RWPE2 (cell line): Measurements from ENCODE around the gene C17orf67.
A peak's percentile ranks its signal among the peaks of the same experiment; 100 is the strongest.

ENCODE experiments used
- ATAC-seq: fragments of 200-7000 bp; cut with Tn5 transposase; 3 replicates; pipeline ENCODE4 v1.9.1; 2021; ENCODE audit warnings: low read depth
- DNase-seq: peaks from one replicate; pipeline ENCODE4 v3.0.0-alpha.2; 2020; ENCODE audit warnings: low spot score
- H3K27ac ChIP-seq: fragments of 450-650 bp; 2 replicates; pipeline ENCODE4 v1.5.1; 2017; ENCODE audit warnings: mild to moderate bottlenecking; ENCODE audit not compliant: poor library complexity, severe bottlenecking
- H3K27me3 ChIP-seq: fragments of 250-450 bp; sonication (Bioruptor Pico); 2 replicates; pipeline ENCODE4 v1.5.1; 2021; ENCODE audit warnings: mild to moderate bottlenecking, moderate library complexity; ENCODE audit not compliant: insufficient read depth, poor library complexity, severe bottlenecking
- H3K36me3 ChIP-seq: fragments of 250-450 bp; sonication (Bioruptor Pico); 2 replicates; pipeline ENCODE4 v1.5.1; 2020; ENCODE audit warnings: low read depth, mild to moderate bottlenecking, moderate library complexity
- H3K4me1 ChIP-seq: fragments of 250-450 bp; sonication (Bioruptor Pico); 2 replicates; pipeline ENCODE4 v1.5.1; 2021; ENCODE audit warnings: mild to moderate bottlenecking, moderate library complexity; ENCODE audit not compliant: insufficient read depth, poor library complexity, severe bottlenecking
- H3K4me3 ChIP-seq: fragments of 250-450 bp; sonication (Bioruptor Pico); 2 replicates; pipeline ENCODE4 v1.5.1; 2021; ENCODE audit warnings: mild to moderate bottlenecking, moderate library complexity; ENCODE audit not compliant: severe bottlenecking
- H3K9me3 ChIP-seq: fragments of 250-450 bp; sonication (Bioruptor Pico); 2 replicates; pipeline ENCODE4 v1.5.1; 2021; ENCODE audit warnings: mild to moderate bottlenecking, moderate library complexity; ENCODE audit not compliant: severe bottlenecking
- CTCF ChIP-seq: fragments of 450-650 bp; IDR thresholded peaks from one replicate; pipeline ENCODE4 v1.5.1; 2017; ENCODE audit warnings: mild to moderate bottlenecking, moderate library complexity; ENCODE audit not compliant: poor library complexity, severe bottlenecking

C17orf67 gene

GRCh38 chr17:56809106-56809819 is 24.5 kb downstream of the C17orf67 start:
- ATAC-seq (no peak; the same call in 2 of the 3 replicates), DNase-seq (no peak)
- H3K36me3 ChIP-seq, result no peaks in the 10 kb centered on the region
- no peaks in the 10 kb centered on the region for H3K27me3 ChIP-seq
- no peak for TF ChIP-seq CTCF
- H3K4me1 ChIP-seq, result peaks cover 12% of the 10 kb centered on the region
- peak overlapping the region; percentile 59 for H3K27ac ChIP-seq
- H3K9me3 ChIP-seq, result no peaks in the 10 kb centered on the region
- no peak overlapping the region for H3K4me3 ChIP-seq

GRCh38 chr17:56808503-56808902 is 25.2 kb downstream of the C17orf67 start:
- H3K4me3 ChIP-seq, result no peak overlapping the region
- peaks cover 12% of the 10 kb centered on the region for H3K4me1 ChIP-seq
- ATAC-seq, result peak; percentile 97
- peak overlapping the region; percentile 59 for H3K27ac ChIP-seq
- no peaks in the 10 kb centered on the region for H3K9me3 ChIP-seq
- H3K27me3 ChIP-seq, result no peaks in the 10 kb centered on the region
- DNase-seq, result no peak
- no peaks in the 10 kb centered on the region for H3K36me3 ChIP-seq
- no peak for TF ChIP-seq CTCF

GRCh38 chr17:56807723-56808122 is 26.0 kb downstream of the C17orf67 start:
- peak overlapping the region; percentile 59 for H3K27ac ChIP-seq

GRCh38 chr17:56806949-56807348 is 26.8 kb downstream of the C17orf67 start:
- Histone ChIP-seq H3K4me3 (no peak overlapping the region), H3K27me3 (no peaks in the 10 kb centered on the region), H3K36me3 (no peaks in the 10 kb centered on the region), H3K9me3 (no peaks in the 10 kb centered on the region), H3K4me1 (peaks cover 12% of the 10 kb centered on the region), H3K27ac (no peak overlapping the region)
- TF ChIP-seq CTCF, result no peak
- DNase-seq (no peak), ATAC-seq (no peak)

More at GRCh38 chr17:56807723-56808122, 26.0 kb downstream of the C17orf67 start:
- no peak overlapping the region for H3K4me3 ChIP-seq
- H3K9me3 ChIP-seq, result no peaks in the 10 kb centered on the region
- ATAC-seq, result no peak
- DNase-seq, result no peak
- TF ChIP-seq CTCF, result no peak
- no peaks in the 10 kb centered on the region for H3K36me3 ChIP-seq
- H3K27me3 ChIP-seq, result no peaks in the 10 kb centered on the region
- H3K4me1 ChIP-seq, result peaks cover 12% of the 10 kb centered on the region

GRCh38 chr17:56804454-56804853 is 29.3 kb downstream of the C17orf67 start:
- no peak for ATAC-seq
- Histone ChIP-seq H3K27ac (no peak overlapping the region), H3K4me3 (no peak overlapping the region), H3K27me3 (no peaks in the 10 kb centered on the region), H3K9me3 (no peaks in the 10 kb centered on the region), H3K4me1 (peaks cover 12% of the 10 kb centered on the region), H3K36me3 (no peaks in the 10 kb centered on the region)
- no peak for TF ChIP-seq CTCF
- DNase-seq, result no peak
